GM21529 (cell line): ENCODE results near the gene MTCL1.

Source experiments
- ATAC-seq: cut with Tn5 transposase; IDR thresholded peaks from one replicate; pipeline ENCODE4 v1.9.1; 2021; ENCODE audit not compliant: unreplicated experiment

MTCL1 gene

GRCh38 chr18:8686611-8687010 lies 18.7 kb upstream of the MTCL1 start:
- no peak for ATAC-seq

GRCh38 chr18:8688216-8688800 lies 17.0 kb upstream of the MTCL1 start:
- ATAC-seq = no peak

- ATAC-seq = no peak
Observed at GRCh38 chr18:8688816-8689215, 16.5 kb upstream of the MTCL1 start.

- no peak for ATAC-seq
Observed at GRCh38 chr18:8689517-8689916, 15.8 kb upstream of the MTCL1 start.

- ATAC-seq = no peak
Observed at GRCh38 chr18:8694891-8695290, 10.5 kb upstream of the MTCL1 start.

- peak; percentile 76 for ATAC-seq
Observed at GRCh38 chr18:8695932-8696517, 9.3 kb upstream of the MTCL1 start.

GRCh38 chr18:8696749-8697211 lies 8.6 kb upstream of the MTCL1 start:
- ATAC-seq = peak; percentile 76

- no peak for ATAC-seq
Observed at GRCh38 chr18:8699126-8699525, 6.2 kb upstream of the MTCL1 start.

GRCh38 chr18:8699948-8700347 lies 5.4 kb upstream of the MTCL1 start:
- ATAC-seq = no peak

GRCh38 chr18:8701546-8702118 lies 3.7 kb upstream of the MTCL1 start:
- ATAC-seq = no peak

GRCh38 chr18:8702668-8703067 lies 2.7 kb upstream of the MTCL1 start:
- ATAC-seq = no peak

- no peak for ATAC-seq
Observed at GRCh38 chr18:8703092-8703709, 2.2 kb upstream of the MTCL1 start.

GRCh38 chr18:8703781-8704301 lies 1.5 kb upstream of the MTCL1 start:
- no peak for ATAC-seq

GRCh38 chr18:8704361-8705237 lies 757 bp upstream of the MTCL1 start:
- ATAC-seq = peak; percentile 82

GRCh38 chr18:8705961-8706790 lies 820 bp downstream of the MTCL1 start:
- peak; percentile 3 for ATAC-seq

GRCh38 chr18:8706791-8707555 lies 1.6 kb downstream of the MTCL1 start:
- ATAC-seq = no peak

- no peak for ATAC-seq
Observed at GRCh38 chr18:8707556-8708300, 2.4 kb downstream of the MTCL1 start.

GRCh38 chr18:8708670-8709069 lies 3.3 kb downstream of the MTCL1 start:
- ATAC-seq = no peak
